Activated B cell treated with CpG ODN at 0.5 μM for 24 hours (primary cell): ENCODE data around the gene KLC3. TPM values are rescaled to one million over a fixed set of nuclear protein-coding genes. Genes with fewer than 3 reads are reported as not detected.

Source experiments
- ATAC-seq: fragments of 200-7000 bp; cut with Tn5 transposase; one replicate; pipeline ENCODE4 v1.10.0; 2021; ENCODE audit warnings: low read depth, mild to moderate bottlenecking, moderate library complexity
- CTCF ChIA-PET: fragments of 350-600 bp; sonication (Branson Sonifier 250); formaldehyde crosslinking; loops from one replicate; lab custom pipeline; 2021; ENCODE audit warnings: antibody characterized with exemption; lab: Charles Lee
- POLR2A ChIA-PET: fragments of 350-600 bp; sonication (Branson Sonifier 250); formaldehyde crosslinking; loops from one replicate; lab custom pipeline; 2021; ENCODE audit warnings: antibody characterized with exemption; lab: Charles Lee
- DNase-seq: peaks from one replicate; pipeline ENCODE4 v3.0.0; 2022
- H3K27ac Mint-ChIP-seq: one replicate; pipeline ENCODE4 v1.8.0; 2020; ENCODE audit warnings: mixed read lengths
- H3K27me3 Mint-ChIP-seq: one replicate; pipeline ENCODE4 v1.8.0; 2021; ENCODE audit warnings: mixed read lengths
- H3K36me3 Mint-ChIP-seq: one replicate; pipeline ENCODE4 v1.8.0; 2021; ENCODE audit warnings: low read depth, mixed read lengths
- H3K4me1 Mint-ChIP-seq: one replicate; pipeline ENCODE4 v1.8.0; 2021; ENCODE audit warnings: mixed read lengths
- H3K4me3 Mint-ChIP-seq: one replicate; pipeline ENCODE4 v1.8.0; 2020; ENCODE audit warnings: mild to moderate bottlenecking, mixed read lengths
- H3K9me3 Mint-ChIP-seq: one replicate; pipeline ENCODE4 v1.8.0; 2020; ENCODE audit warnings: mixed read lengths
- intact Hi-C: fragments of 100-400 bp; cut with micrococcal nuclease; formaldehyde crosslinking; loops from one replicate; pipeline ENCODE4 v1.15.1; 2024
- total RNA-seq: library from RNA; stranded (reverse); gene quantifications from 2 replicates; pipeline ENCODE4 v1.2.3, GENCODE V29; 2022
- TF ChIP-seq, protein P1 (sequence below): fragments of 200-600 bp; IDR thresholded peaks from one replicate; pipeline ENCODE4 v1.8.0; 2022; ENCODE audit warnings: antibody characterized with exemption, mild to moderate bottlenecking

Gene KLC3
- total RNA-seq, 1 donor from 2014 or later: not detected

DNA sequence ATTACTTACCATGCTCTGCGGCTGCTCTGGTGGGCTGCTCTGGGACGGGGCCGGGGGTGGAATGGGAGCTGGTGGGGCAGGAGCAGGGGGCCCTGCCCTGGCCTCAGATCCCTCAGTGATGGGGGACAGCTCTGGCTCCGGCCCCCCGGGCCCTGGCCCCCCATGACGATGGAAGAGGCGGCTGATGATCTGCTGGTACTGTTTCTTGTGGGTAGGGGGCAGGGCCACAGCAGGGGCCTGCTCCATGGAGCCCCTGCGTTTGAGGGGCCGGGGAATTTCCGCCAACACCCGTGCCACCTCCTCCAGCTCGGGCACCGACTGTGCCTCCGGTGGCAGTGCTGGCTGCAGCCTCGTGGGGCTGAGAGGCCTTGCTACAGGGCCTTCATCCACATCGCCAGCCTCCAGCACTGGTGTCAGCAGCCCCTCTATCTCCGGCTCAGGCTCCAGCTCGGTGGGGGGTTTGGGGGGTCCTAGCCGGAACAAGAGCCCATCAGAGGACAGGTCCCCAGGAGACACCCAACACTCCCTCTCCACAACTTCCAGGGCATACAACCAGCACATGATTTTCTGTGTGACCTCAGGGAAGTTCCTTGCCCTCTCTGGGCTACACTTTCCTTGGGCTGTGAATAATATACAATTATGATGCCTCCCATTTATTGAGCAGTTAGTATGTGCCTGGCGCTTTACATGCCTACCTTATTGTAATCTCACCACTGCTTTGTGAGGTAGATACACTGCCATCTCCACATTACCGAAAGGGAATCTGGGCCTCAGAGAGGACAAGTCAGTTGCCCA lies 51.5 kb downstream of the KLC3 start:
- DNase-seq (no peak), ATAC-seq (no peak)
- TF ChIP-seq, protein P1, sequence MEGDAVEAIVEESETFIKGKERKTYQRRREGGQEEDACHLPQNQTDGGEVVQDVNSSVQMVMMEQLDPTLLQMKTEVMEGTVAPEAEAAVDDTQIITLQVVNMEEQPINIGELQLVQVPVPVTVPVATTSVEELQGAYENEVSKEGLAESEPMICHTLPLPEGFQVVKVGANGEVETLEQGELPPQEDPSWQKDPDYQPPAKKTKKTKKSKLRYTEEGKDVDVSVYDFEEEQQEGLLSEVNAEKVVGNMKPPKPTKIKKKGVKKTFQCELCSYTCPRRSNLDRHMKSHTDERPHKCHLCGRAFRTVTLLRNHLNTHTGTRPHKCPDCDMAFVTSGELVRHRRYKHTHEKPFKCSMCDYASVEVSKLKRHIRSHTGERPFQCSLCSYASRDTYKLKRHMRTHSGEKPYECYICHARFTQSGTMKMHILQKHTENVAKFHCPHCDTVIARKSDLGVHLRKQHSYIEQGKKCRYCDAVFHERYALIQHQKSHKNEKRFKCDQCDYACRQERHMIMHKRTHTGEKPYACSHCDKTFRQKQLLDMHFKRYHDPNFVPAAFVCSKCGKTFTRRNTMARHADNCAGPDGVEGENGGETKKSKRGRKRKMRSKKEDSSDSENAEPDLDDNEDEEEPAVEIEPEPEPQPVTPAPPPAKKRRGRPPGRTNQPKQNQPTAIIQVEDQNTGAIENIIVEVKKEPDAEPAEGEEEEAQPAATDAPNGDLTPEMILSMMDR: no peak
- ChIA-PET POLR2A (interaction anchor here (0.6 kb wide), 1 partner anchor 636 kb away, joined by 3 read pairs; no protein-coding TSS in a partner anchor), CTCF (no interaction called here)
- H3K36me3 Mint-ChIP-seq: no peaks in the 10 kb centered on the region
- H3K27ac Mint-ChIP-seq: no peak overlapping the region
- peaks cover 3% of the 10 kb centered on the region for H3K4me1 Mint-ChIP-seq
- peaks cover 8% of the 10 kb centered on the region for H3K27me3 Mint-ChIP-seq
- no peak overlapping the region for H3K4me3 Mint-ChIP-seq
- no peaks in the 10 kb centered on the region for H3K9me3 Mint-ChIP-seq
- intact Hi-C loops: no loop called here

DNA sequence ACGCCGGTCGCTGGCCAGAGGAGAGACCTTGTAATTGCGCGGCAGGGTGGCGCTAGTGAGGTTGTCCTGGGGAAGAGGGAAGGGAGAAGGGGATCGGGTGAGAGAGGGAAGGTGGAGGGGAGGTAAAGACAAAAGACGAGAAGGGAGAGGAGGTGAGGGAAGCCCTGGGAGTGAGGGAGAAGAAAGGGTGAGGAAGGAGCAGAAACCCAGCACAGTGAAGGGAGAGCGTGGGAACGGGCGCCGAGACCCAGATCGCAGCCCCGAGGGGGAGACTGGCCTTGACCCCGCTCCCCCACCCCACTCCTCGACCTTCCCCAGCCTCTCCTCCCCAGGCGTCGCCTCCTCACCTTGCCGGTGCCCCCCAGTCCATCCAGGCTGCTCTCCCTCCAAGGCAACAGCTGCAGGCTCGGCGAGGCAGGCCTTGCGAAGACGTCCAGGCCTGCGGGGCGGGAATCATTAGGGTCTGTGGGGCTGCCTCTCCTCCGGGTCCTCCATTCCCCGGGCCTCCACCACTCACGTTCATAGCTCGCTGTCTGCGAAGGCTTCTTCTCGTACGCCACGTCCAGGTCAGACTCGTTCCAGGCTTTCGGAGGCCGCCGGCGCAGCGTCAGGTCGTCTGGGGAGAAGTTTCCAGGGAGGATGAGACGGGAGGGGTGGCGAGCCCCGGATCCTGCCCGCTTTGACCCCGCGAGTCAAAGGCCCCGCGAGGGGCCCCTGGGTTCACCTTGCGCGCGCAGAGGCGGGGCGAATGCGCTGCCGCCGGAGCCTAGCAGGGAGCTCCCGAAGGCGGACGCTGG lies 55.5 kb downstream of the KLC3 start:
- TF ChIP-seq, protein P1: no peak
- Mint-ChIP-seq H3K27me3 (peaks cover 18% of the 10 kb centered on the region), H3K4me3 (no peak overlapping the region), H3K27ac (no peak overlapping the region), H3K36me3 (no peaks in the 10 kb centered on the region), H3K4me1 (peaks cover 11% of the 10 kb centered on the region), H3K9me3 (no peaks in the 10 kb centered on the region)
- ChIA-PET POLR2A (interaction anchor here (0.5 kb wide), 1 partner anchor 354 kb away, joined by 3 read pairs; no protein-coding TSS in a partner anchor), CTCF (no interaction called here)
- ATAC-seq (no peak), DNase-seq (no peak)
- intact Hi-C loops: no loop called here

DNA sequence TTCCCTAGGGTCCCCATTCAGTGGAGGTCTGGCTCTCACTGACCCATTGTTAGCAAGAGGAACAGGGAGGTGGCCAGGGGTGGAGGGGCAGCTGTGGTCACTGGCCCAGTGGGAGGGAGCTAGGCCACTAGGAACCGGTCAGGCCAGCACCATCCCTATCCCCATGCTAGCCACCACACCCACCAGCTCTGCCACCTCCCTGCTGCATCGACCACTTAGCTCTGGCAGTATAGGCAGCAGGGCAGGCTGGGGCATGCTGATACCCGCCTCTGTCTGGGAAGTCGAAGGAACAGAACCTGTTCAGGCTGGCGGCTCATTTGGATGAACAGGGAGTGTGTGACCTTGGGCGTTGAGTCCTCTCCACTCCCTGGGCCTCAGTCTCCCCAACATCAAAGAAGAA lies 59.6 kb downstream of the KLC3 start:
- H3K36me3 Mint-ChIP-seq: no peaks in the 10 kb centered on the region

More for the DNA sequence above, 59.6 kb downstream of the KLC3 start:
- TF ChIP-seq, protein P1: no peak
- H3K27ac Mint-ChIP-seq: no peak overlapping the region
- CTCF ChIA-PET: interaction anchor here (3.0 to 5.8 kb wide), 2 partner anchors 39 to 77 kb away, joined by 21 to 52 read pairs; no protein-coding TSS in a partner anchor
- intact Hi-C loops: loop anchor here (10.0 kb wide), 3 partner anchors 145 to 465 kb away; partner anchors contain the start of genes FOXA3, MARK4 and SYMPK
- peaks cover 24% of the 10 kb centered on the region for H3K4me1 Mint-ChIP-seq
- peaks cover 30% of the 10 kb centered on the region for H3K27me3 Mint-ChIP-seq
- ATAC-seq: no peak
- no peaks in the 10 kb centered on the region for H3K9me3 Mint-ChIP-seq
- no peak for DNase-seq
- POLR2A ChIA-PET: interaction anchor here (0.6 to 0.9 kb wide), 3 partner anchors 25 to 68 kb away, joined by 3 to 6 read pairs (median 4); no protein-coding TSS in a partner anchor
- H3K4me3 Mint-ChIP-seq: no peak overlapping the region

Other genes with a start within 250 kb of the KLC3 start
- gene PPP1R37, start 247.6 kb upstream of the KLC3 start, total RNA-seq: 18.8 and 27.2 TPM in 2 replicates
- 0.11 and 0.12 TPM in 2 replicates for gene NKPD1, start 179.8 kb upstream of the KLC3 start, total RNA-seq
- 51.8 and 56.0 TPM in 2 replicates for gene TRAPPC6A, start 162.5 kb upstream of the KLC3 start, total RNA-seq
- gene BLOC1S3, start 162.0 kb upstream of the KLC3 start, total RNA-seq: 15.6 and 16.5 TPM in 2 replicates
- not detected in 2 replicates for gene EXOC3L2, start 95.3 kb upstream of the KLC3 start, total RNA-seq
- 26.0 and 28.0 TPM in 2 replicates for gene MARK4, start 89.5 kb upstream of the KLC3 start, total RNA-seq
- not detected in 2 replicates for gene CKM, start 17.9 kb upstream of the KLC3 start, total RNA-seq
- gene ERCC2, start 29.8 kb downstream of the KLC3 start, total RNA-seq: 29.8 and 31.5 TPM in 2 replicates
- gene PPP1R13L, start 64.3 kb downstream of the KLC3 start, total RNA-seq: 4.0 and 5.1 TPM in 2 replicates
- gene POLR1G, start 65.9 kb downstream of the KLC3 start, total RNA-seq: 6.7 and 6.8 TPM in 2 replicates
- gene ERCC1, start 83.2 kb downstream of the KLC3 start, total RNA-seq: 69.2 and 71.6 TPM in 2 replicates
- 16.8 and 20.4 TPM in 2 replicates for gene FOSB, start 127.2 kb downstream of the KLC3 start, total RNA-seq
- gene RTN2, start 156.3 kb downstream of the KLC3 start, total RNA-seq: 1.2 and 1.5 TPM in 2 replicates
- gene PPM1N, start 157.7 kb downstream of the KLC3 start, total RNA-seq: 0.80 and 1.4 TPM in 2 replicates
- gene VASP, start 166.7 kb downstream of the KLC3 start, total RNA-seq: 294 and 300 TPM in 2 replicates
- gene OPA3, start 244.1 kb downstream of the KLC3 start, total RNA-seq: 12.0 and 14.4 TPM in 2 replicates